ENCODE measurements around the gene RNU6-9.

DNA sequence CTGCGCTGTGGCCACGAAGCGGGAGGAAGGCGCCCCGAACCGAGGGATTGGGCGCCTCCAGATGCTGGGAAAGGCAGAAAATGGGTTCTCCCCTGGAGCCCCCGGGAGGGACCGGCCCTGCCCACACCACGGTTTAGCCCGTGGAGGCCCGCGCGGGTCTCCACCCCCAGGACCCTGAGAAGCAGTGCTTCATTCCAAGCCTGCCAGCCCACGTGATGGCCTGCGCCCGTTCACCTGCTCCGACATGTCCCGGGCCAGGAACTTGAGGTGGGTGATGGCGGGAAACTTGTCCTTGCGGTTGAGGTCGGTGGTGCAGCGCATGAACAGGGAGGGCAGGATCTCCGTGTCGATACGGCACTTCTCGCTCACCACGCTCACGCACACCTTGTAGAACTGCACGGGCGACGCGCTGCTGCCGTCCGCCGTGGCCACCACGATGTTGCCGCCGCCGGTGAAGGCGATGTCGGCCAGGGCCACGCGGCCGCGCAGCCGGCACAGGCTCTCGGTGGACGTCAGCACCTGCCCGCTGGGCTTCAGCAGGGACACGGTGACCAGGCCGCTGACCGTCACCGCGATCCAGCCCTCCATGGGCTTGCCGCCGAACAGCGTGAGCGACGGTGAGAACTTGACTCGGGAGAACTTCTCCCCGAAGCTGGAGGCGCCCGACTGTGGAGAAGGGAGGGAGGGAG, 7.6 kb upstream of the RNU6-9 start:
- TF ChIP-seq, protein P1, sequence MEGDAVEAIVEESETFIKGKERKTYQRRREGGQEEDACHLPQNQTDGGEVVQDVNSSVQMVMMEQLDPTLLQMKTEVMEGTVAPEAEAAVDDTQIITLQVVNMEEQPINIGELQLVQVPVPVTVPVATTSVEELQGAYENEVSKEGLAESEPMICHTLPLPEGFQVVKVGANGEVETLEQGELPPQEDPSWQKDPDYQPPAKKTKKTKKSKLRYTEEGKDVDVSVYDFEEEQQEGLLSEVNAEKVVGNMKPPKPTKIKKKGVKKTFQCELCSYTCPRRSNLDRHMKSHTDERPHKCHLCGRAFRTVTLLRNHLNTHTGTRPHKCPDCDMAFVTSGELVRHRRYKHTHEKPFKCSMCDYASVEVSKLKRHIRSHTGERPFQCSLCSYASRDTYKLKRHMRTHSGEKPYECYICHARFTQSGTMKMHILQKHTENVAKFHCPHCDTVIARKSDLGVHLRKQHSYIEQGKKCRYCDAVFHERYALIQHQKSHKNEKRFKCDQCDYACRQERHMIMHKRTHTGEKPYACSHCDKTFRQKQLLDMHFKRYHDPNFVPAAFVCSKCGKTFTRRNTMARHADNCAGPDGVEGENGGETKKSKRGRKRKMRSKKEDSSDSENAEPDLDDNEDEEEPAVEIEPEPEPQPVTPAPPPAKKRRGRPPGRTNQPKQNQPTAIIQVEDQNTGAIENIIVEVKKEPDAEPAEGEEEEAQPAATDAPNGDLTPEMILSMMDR (IDR thresholded peaks at IDR 0.05) = no peak
- no peak for TF ChIP-seq POLR2A (IDR thresholded peaks at IDR 0.05)

Measured in uterus (tissue), 2 donors.